GM18502 (cell line): ENCODE results near the gene LIN28A.
A peak's percentile ranks its signal among the peaks of the same experiment; 100 is the strongest.
"Not testable (repeated sequence)": the region's sequence is repeated elsewhere in the genome, so short reads cannot be mapped to it uniquely, and the experiment has no call there.

Experiments
- ATAC-seq: cut with Tn5 transposase; IDR thresholded peaks from one replicate; pipeline ENCODE4 v1.9.1; 2021; ENCODE audit warnings: mild to moderate bottlenecking; ENCODE audit not compliant: unreplicated experiment, poor library complexity

LIN28A gene

DNA sequence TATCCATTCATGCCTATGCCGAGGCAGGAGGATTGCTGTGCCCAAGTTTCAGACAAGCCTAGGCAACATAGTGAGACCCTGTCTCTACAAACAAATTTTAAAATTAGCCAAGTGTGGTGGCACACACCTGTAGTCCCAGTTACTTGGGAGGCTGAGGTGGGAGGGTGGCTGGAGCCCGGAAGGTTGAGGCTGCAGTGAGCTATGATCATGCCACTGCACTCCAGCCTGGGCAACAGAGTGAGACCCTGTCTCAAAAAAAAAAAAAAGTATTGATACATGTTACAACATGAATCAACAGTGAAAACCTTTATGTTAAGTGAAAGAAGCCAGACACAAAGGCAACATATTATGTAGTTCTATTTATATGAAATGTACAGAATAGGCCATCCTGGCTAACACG, 25.6 kb upstream of the LIN28A start:
- not testable (repeated sequence) for ATAC-seq

DNA sequence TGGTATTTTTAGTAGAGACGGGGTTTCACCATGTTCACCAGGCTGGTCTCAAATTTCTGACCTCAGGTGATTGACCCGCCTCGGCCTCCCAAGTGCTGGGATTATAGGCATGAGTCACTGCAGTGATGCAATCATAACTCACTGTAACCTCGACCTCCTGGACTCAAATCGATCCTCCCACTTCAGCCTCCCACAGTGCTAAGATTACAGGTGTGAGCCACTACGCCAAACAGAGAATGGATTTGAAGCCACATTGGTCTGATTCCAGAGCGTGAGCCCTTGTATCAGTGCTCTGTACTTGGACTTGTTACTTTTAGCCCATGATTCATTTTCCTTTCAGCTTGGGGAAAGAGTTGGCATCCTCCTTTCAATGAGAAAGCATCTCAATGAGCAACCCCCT, 23.2 kb upstream of the LIN28A start:
- ATAC-seq, result no peak

DNA sequence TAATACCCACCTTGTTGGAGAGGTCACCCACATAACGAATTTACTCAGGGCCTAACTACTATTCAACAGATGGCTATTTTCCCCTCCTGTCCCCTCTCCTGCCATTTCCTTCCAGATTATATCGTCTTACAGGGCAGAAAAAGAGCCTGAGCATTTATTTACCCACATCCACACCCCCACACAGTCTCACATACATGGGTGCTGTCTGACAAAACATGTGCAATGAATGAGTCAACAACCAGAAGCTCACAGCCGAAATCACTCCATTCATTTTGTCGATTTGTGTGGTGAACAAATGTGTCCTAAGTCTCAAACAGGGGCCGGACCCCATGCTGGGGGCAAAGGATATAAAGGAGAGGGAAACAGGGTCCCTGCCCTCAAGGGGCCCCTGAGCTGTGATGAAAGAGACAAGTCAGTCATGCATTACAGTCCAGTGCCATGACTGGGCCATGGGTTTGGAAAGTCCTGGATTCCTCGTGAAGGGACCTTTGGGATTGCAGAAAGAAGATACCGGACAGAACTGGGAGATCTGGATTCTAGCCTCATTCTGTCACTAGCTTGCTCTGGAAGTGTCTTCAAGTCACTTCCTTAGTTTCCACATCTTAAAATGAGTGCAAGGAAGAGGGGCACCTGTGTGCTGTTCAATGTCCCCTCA, 21.7 kb upstream of the LIN28A start:
- no peak for ATAC-seq

DNA sequence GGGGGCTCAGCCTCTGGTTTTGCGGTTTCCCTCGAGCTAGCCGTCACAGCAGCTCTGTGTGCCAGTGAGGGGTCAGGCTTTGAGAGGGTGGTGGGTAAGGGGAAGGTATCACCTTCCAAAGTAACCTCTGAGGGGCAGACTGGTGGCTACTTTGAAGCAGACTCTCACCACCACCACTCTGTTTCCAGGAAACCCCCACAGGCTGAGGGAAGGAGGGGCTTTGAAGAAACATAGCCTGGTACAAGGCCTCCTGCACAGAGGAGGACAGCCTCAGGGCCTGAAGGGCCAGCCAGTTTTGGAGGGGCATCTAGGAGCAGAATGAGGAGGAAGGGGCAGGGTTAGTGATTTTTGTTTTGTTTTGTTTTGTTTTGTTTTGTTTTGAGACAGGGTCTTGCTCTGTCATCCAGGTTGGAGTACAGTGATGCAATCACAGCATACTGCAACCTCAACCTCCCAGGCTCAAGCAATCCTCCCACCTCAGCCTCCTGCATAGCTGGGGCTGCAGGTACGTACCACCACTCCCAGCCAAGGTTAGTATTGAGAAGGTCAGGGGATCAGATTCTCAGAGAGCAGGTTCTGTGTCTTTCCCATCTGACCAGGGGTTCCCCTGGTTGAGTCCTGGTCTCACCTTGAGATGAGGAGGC, 20.9 kb upstream of the LIN28A start:
- no peak for ATAC-seq

DNA sequence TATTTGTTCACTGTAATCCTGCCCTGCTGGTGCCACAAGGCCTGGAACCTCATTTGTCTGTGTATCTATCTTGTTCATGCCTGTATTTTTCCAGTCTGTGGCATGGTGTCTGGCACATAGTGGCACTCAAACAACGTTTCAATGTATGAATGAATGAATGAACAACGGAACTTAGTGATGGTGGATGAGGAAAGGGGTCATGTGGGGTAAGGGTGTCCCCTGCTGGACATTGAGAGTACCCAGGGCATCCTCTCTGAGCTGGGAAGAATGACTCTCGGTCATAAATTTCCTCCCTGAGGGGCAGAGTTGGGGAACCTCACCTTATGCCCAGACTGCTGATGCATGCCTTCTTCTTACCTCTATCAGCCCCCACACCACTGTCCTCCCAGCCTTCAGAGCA, 19.2 kb upstream of the LIN28A start:
- no peak for ATAC-seq

DNA sequence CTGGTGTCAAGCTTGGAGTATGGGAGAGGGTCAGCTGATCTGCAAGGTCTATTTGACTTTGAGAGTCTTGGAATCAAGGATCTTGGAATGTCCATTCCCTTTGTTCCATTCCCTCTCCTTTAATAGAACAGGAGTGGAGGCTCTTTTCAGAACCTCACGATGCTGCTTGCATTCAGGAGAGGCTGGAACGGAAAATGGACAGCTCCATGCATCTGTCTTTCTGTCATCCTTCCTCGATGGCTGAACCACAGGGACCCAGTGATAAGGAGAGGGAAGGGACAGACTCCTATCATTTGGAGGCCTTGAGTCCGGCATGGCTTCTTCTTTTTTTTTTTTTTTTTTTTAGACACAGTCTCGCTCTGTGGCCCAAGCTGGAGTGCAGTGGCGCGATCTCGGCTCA, 14.9 kb upstream of the LIN28A start:
- no peak for ATAC-seq

DNA sequence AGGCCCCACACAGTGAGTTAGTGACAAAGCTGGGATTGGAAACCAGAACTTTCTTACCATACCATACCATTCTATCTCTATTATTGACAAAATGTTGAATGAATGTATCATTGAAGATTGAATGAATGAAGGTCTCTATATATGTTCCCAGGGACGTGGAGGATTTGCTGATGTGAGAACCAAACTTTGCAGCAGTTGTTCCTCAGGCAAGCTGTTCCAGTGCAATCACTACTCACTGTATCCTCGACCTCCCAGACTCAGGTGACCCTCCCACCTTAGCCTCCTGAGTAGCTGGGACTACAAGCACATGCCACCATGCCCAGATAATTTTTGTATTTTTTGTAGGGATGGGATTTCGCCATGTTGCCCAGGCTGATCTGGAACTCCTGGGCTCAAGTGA, 11.6 kb upstream of the LIN28A start:
- ATAC-seq, result no peak

DNA sequence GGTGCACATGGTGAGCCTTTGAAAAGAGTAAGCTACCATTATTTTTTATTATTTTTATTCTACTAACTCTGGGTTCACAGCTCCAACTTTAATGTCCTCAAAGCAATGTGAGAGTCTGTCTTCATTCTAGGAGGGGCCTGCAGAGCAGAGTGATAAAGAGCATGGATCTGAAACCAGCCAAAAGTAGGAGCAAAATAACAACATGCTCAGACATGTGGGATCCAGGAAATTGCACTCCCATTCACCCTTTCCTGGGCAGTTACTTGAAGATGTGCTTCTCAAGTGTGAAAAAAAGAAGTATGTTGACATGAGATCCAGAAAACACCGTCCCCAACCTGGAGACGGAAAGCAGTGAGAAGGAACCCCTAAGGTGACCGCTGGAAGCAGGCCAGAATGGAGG, 8.7 kb upstream of the LIN28A start:
- ATAC-seq, result no peak

DNA sequence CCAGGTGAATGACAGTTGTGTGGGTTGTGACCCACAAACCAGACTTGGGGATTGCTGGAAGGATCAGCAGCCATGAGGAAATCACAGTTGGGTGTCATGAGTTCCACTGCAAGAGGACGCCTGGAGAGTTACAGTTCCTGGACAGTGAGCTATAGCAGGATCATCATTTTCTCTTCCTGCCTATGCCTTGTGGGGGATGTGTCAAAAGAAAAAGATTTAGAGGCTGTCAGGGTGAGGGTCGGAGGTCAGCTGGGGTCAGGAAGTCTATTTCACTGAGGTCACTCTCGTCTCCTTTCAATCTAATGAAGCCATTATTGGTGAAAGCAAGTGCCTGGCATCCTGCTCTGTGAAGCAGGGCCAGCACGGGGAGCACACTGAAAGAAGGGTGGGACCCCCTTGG, 7.0 kb upstream of the LIN28A start:
- no peak for ATAC-seq

DNA sequence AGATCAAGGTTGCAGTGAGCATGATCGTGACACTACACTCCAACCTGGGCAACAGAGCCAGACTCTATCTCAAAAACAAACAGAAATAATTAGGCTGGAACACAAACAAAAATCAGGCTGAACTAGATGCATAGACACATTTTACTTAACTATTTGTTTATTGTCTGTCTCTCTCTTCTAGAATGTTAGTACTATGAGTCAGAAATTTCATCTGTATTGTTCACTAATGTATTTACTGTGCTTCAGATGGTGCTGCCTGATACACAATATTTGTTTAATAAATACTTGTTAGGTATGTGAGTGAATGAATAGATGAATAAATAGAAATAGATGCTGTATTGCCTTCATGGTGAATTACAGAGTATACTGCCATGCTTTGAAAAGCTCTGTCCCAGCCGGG, 6.0 kb upstream of the LIN28A start:
- no peak for ATAC-seq

DNA sequence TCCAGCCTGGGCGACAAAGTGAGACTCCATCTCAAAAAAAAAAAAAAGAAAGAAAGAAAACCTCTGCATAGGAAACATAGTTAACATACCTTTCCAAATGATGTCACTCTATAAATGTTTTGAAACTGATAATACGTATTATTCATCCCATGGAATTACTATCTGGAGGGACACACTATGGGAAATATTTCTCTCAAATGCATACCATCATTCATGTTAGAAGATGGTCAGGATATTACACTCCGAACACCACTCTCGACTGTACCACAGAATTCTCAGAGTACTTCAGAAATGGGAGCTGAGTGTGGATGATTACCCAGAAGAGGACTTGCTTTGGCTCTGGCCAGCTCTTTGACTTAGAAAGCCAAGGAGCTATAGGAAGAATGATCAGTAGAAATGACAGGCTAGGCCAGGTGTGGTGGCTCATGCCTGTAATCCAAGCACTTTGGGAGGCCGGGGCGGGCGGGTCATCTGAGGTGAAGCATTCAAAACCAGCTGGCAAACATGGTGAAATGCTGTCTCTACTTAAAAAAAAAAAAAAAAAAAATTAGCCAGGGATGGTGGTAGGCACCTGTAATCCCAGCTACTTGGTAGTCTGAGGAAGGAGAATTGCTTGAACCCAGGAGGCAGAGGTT, 5.2 kb upstream of the LIN28A start:
- ATAC-seq, result no peak

DNA sequence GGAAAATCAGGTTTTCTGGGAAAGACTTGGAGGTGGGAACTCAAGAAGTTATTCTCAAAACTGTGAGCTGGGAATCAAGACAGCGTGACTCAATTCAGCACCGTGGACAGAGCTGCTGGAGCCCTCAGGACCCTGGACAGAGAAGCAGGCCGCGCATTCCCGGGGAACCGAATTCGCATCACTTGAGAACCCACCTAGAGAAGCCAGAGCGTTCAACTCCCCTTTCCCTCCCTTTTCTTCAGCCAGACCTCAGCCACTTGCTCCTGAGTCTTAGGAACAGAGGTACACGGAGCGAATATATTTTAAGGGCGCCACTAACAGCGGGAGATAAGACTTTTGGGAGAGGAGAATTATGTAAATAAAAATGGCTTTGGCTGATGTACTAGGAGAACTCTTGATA, 2.0 kb upstream of the LIN28A start:
- no peak for ATAC-seq

DNA sequence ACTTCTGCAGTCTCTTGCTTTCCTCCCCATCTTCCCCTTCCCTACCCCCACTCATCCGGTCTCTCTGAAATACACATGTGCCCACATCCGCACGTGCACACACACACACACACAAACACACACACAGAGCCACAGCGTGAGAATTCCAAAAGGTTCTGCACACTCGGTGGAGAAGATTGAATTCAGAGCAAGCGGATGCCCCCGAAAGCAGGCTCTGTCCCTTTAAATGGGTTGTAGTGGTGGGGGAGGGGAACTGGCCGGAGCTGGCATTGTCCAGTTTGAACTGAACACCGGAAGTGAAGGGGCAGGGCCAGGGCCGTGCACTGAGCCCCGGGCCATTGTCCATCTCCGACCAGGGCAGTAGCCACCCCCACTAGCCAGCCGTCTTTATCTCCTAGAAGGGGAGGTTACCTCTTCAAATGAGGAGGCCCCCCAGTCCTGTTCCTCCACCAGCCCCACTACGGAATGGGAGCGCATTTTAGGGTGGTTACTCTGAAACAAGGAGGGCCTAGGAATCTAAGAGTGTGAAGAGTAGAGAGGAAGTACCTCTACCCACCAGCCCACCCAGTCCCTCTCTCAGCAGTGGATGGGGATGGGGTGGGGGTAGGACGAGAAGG, 1.3 kb upstream of the LIN28A start:
- no peak for ATAC-seq

DNA sequence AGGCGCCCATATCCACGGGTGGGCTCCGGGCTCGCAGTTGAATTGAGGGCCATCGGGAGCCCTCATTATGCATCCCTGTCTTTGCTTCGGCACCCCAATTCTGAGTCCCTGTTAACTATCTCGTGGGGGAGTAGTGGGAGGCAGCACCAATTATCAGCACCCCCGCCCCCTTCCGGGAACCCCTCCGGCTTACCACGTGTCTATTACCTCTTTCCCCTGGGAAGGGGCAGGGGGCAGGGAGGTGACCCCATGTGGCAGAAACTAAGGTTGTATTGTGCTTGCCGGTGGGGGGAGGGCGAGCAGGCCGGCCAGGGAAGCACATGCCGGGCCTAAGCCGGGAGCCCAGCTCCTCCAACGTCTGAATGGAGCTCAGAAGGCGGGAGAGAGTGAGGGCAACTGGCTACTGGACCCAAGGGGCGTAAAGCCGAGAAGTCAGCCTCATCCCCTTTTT, 1.0 kb downstream of the LIN28A start:
- ATAC-seq, result no peak

DNA sequence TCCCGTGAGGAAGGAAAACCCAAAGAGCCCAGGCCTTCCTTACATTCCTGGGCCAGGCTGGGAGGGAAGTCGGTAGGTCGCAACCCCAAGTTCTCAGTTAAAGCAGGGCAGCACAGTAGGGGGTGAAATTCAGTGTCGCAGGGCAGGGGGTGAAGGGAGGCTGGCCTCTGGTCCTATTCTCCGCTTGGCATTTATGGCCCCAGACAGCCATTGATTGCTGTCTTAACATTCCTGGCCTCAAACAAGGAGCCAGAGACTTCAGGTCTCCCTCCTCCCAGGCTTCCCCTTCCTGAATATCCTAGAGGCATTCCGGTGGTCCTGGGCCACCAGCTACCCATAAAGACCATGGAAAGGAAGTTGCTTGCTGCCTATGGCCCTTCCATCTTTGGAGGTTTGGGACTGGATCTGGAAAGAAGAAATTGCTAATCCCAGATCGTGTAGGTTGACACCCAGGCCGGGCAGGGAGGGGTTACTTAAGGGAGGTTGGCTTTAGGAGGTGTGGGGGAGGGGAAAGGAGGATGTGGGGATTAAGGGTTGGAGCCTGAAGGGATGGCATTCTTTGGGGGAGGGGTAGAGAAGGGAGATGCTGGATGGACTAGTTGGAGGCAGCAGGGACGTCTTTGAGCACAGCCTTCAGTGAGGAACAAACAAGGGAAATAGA, 1.7 kb downstream of the LIN28A start:
- ATAC-seq, result no peak

DNA sequence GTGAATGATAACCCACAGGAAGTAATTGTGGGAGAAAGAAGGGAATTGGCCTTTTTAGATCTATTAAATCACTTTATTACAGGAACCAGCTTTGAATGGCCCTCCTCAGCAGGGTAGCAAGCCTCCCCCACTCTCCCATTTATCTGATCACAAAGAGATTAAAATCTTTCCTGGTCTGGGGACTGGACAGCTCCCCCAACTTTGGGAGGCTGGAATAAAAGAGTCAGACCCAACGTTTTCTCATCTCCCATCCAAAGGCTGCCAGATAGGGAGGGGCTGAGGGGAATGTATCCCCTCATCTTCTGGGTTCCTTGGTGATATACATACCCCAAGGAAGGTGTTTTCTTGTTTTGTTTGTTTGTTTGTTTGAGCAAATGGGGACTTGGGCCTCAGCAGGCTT, 2.4 kb downstream of the LIN28A start:
- no peak for ATAC-seq

DNA sequence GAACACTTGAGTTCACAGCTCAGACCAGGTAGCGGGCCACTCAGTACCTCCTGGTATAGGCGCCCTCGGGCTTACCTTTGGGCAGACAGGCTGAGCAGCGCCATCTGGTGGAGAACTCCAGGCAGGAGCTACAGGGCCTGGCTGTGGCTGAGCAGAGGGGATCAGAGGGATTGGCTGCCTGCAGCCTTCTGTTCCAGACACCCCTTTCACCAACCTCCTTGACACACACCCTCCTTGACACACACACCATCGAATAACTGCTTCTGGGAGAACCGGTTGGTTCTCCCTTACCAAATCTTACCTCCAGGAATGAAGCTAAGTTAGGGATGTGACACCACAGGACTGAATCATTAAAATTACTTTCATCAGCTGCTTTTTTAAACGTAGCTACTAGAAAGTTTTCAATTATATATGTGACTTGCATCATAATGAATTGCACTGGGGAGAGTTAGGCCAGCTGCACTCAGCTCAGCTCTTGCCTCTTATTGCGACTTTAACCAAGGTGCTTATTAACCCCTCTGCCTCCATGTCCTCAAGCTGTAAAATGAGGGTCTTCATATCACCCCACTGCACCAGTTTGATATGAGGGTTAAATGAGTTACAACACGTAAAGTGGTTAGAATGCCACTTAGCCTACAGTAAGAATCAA, 6.6 kb downstream of the LIN28A start:
- peak; percentile 68 for ATAC-seq

DNA sequence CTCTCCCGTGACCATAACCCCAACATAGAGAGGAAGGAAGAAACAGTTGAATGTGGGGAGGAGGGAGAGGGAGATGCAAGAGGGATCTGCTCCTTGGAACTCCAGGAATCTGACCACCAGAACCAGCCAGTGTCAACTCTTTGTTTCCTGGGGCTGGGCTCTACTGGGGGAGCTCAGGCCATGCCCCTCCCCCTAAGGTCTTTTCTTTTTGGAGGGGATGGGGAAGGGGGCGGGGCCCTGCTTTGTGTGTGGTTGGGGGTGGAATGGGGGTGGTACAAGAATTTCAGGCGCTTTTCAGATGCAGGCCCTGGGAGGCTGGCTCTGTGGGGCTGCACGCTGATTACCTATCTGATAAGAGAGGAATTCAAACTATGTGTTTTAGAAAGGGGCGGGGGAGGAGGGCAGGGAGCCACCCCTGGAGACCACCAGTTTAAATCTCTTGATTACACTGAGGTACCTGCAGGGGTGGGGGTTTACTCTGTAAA, 8.3 kb downstream of the LIN28A start:
- no peak for ATAC-seq

DNA sequence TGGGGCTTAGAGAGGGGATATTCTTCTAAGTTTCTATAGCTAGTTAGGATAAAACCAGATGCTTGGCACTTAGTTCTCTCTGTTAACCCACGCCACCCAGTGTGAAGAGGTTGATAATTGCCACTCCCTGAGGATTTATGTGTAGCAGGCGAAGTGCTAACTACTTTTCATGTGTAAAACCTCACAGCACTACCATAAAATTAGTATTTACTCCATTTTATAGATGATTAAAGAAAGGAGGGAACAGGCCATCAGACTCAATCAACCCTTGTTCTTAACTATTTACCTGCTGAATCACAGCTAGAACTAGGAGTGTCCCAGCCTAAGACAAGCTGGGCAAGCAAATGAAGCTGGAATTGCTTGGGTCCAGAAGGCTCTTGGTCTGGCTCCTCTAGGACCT, 8.9 kb downstream of the LIN28A start:
- no peak for ATAC-seq

DNA sequence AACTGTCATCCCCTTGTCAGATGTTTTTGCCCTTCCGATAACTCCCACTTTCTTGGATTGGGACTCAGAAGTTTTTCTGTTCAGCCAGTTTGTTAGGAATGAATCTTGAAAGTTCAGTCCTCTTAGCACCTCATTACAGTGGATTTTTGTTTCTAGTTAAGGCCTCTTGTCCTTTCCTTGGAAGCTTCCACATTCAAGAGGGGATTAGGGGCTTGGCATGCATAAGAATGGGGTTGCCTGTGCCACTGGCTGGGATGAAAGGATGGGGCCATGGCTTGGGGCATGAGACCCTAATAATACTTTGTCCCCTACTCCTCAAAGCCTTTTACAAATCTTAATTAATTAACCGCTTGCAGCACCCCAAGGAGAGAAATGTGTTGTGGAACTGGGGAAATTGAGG, 19.1 kb downstream of the LIN28A start:
- ATAC-seq, result no peak
